COR-L47 (cell line): ENCODE measurements around the gene RPUSD3.
"Not testable (repeated sequence)": the region's sequence is repeated elsewhere in the genome, so short reads cannot be mapped to it uniquely, and the experiment has no call there.

Experiments
- DNase-seq: peaks from one replicate; lab custom pipeline; 2025; lab: John Stamatoyannopoulos, UW

The RPUSD3 gene

GRCh38 chr3:9865125-9865637 is 21.4 kb upstream of the RPUSD3 start:
- DNase-seq: not testable (repeated sequence)

- peak; percentile 30 for DNase-seq
Observed at GRCh38 chr3:9864200-9864927, 20.6 kb upstream of the RPUSD3 start.

GRCh38 chr3:9863058-9863772 is 19.4 kb upstream of the RPUSD3 start:
- DNase-seq: no peak

- no peak for DNase-seq
Observed at GRCh38 chr3:9862391-9863057, 18.7 kb upstream of the RPUSD3 start.

- no peak for DNase-seq
Observed at GRCh38 chr3:9861626-9862130, 17.9 kb upstream of the RPUSD3 start.

GRCh38 chr3:9861201-9861600 is 17.4 kb upstream of the RPUSD3 start:
- no peak for DNase-seq

- no peak for DNase-seq
Observed at GRCh38 chr3:9859530-9860025, 15.8 kb upstream of the RPUSD3 start.

GRCh38 chr3:9855594-9855993 is 11.8 kb upstream of the RPUSD3 start:
- DNase-seq: no peak

- DNase-seq: not testable (repeated sequence)
Observed at GRCh38 chr3:9854291-9854940, 10.6 kb upstream of the RPUSD3 start.

- no peak for DNase-seq
Observed at GRCh38 chr3:9852528-9852927, 8.7 kb upstream of the RPUSD3 start.

GRCh38 chr3:9851926-9852325 is 8.1 kb upstream of the RPUSD3 start:
- not testable (repeated sequence) for DNase-seq

- DNase-seq: not testable (repeated sequence)
Observed at GRCh38 chr3:9851383-9851782, 7.6 kb upstream of the RPUSD3 start.

GRCh38 chr3:9848860-9849259 is 5.1 kb upstream of the RPUSD3 start:
- DNase-seq: not testable (repeated sequence)

GRCh38 chr3:9847870-9848269 is 4.1 kb upstream of the RPUSD3 start:
- not testable (repeated sequence) for DNase-seq

GRCh38 chr3:9846931-9847488 is 3.2 kb upstream of the RPUSD3 start:
- no peak for DNase-seq

- DNase-seq: no peak
Observed at GRCh38 chr3:9846231-9846630, 2.4 kb upstream of the RPUSD3 start.

GRCh38 chr3:9841015-9841414 is 2.8 kb downstream of the RPUSD3 start:
- no peak for DNase-seq

- DNase-seq: no peak
Observed at GRCh38 chr3:9838856-9839255, 5.0 kb downstream of the RPUSD3 start.

GRCh38 chr3:9837701-9838582 is 5.9 kb downstream of the RPUSD3 start:
- no peak for DNase-seq
